ENCODE data around the gene MRPL53. TPM values are rescaled to one million over a fixed set of nuclear protein-coding genes. Genes with fewer than 3 reads are reported as not detected.

Gene MRPL53
- total and polyA plus RNA-seq, 2 of the 13 experiments (the other 11 are each of a cell fraction or from before 2014, with no cell fraction given) = 34.3 to 51.9 TPM

DNA sequence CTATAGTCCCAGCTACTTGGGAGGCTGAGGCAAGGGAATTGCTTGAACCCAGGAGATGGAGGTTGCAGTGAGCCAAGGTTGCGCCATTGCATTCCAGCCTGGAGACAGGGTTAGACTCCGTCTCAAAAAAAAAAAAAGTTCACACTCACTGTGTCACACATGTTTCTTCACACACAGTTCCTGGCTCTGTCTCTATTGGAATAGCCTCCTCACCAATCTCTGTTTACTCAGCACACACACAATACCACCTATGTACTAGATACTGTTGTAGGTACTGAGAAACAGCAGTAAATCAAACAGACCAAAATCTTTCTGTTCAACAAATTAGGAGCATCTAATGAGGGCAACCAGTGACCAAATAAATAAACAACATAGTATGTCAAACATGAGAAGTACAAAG lies 13.7 kb upstream of the MRPL53 start (continued):
- TF ChIP-seq CEBPB (IDR thresholded peaks at IDR 0.05; ENCODE audit: borderline replicate concordance, low read depth, low read length) = peak; percentile 35; the same call in 1 of the 2 replicates
- TF ChIP-seq ZMYM3 (CRISPR knock-in tag; IDR thresholded peaks at IDR 0.05) = no peak
- no peak for TF ChIP-seq CENPT (CRISPR knock-in tag; IDR thresholded peaks at IDR 0.05; ENCODE audit: low read depth)
- no peak for TF ChIP-seq AHR (CRISPR knock-in tag; IDR thresholded peaks at IDR 0.05)
- no peak for TF ChIP-seq AKAP8 (CRISPR knock-in tag; IDR thresholded peaks at IDR 0.05)
- no peak for TF ChIP-seq ZNF546 (CRISPR knock-in tag; conservative IDR thresholded peaks at IDR 0.05)
- peak; percentile 65; the same call in 1 of the 2 replicates for TF ChIP-seq NR2C2 (CRISPR knock-in tag; IDR thresholded peaks at IDR 0.05; ENCODE audit: borderline replicate concordance)
- no peak for TF ChIP-seq ZNF816 (CRISPR knock-in tag; IDR thresholded peaks at IDR 0.05; ENCODE audit: borderline replicate concordance)
- TF ChIP-seq, protein P1, sequence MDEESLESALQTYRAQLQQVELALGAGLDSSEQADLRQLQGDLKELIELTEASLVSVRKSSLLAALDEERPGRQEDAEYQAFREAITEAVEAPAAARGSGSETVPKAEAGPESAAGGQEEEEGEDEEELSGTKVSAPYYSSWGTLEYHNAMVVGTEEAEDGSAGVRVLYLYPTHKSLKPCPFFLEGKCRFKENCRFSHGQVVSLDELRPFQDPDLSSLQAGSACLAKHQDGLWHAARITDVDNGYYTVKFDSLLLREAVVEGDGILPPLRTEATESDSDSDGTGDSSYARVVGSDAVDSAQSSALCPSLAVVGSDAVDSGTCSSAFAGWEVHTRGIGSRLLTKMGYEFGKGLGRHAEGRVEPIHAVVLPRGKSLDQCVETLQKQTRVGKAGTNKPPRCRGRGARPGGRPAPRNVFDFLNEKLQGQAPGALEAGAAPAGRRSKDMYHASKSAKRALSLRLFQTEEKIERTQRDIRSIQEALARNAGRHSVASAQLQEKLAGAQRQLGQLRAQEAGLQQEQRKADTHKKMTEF (CRISPR knock-in tag; IDR thresholded peaks at IDR 0.05) = 0 out of 2 replicates have a peak, but pooled peaks have one; percentile 18
- TF ChIP-seq AGO2 (optimal IDR thresholded peaks at IDR 0.05; ENCODE audit: low read depth, low read length) = no peak
- TF ChIP-seq, protein P2, sequence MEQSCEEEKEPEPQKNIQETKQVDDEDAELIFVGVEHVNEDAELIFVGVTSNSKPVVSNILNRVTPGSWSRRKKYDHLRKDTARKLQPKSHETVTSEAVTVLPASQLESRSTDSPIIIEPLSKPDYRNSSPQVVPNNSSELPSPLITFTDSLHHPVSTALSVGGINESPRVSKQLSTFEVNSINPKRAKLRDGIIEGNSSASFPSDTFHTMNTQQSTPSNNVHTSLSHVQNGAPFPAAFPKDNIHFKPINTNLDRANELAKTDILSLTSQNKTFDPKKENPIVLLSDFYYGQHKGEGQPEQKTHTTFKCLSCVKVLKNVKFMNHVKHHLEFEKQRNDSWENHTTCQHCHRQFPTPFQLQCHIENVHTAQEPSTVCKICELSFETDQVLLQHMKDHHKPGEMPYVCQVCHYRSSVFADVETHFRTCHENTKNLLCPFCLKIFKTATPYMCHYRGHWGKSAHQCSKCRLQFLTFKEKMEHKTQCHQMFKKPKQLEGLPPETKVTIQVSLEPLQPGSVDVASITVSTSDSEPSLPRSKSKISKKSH (CRISPR knock-in tag; IDR thresholded peaks at IDR 0.05; ENCODE audit: borderline replicate concordance) = no peak
- TF ChIP-seq FOXK2 (IDR thresholded peaks at IDR 0.05) = peak; percentile 46; the same call in 1 of the 2 replicates
- no peak for TF ChIP-seq PCBP1 (IDR thresholded peaks at IDR 0.05; ENCODE audit: borderline replicate concordance, low read depth, low read length)
- TF ChIP-seq ZNF761 (CRISPR knock-in tag; conservative IDR thresholded peaks at IDR 0.05) = peak; percentile 60; the same call in 1 of the 2 replicates
- TF ChIP-seq, protein P3, sequence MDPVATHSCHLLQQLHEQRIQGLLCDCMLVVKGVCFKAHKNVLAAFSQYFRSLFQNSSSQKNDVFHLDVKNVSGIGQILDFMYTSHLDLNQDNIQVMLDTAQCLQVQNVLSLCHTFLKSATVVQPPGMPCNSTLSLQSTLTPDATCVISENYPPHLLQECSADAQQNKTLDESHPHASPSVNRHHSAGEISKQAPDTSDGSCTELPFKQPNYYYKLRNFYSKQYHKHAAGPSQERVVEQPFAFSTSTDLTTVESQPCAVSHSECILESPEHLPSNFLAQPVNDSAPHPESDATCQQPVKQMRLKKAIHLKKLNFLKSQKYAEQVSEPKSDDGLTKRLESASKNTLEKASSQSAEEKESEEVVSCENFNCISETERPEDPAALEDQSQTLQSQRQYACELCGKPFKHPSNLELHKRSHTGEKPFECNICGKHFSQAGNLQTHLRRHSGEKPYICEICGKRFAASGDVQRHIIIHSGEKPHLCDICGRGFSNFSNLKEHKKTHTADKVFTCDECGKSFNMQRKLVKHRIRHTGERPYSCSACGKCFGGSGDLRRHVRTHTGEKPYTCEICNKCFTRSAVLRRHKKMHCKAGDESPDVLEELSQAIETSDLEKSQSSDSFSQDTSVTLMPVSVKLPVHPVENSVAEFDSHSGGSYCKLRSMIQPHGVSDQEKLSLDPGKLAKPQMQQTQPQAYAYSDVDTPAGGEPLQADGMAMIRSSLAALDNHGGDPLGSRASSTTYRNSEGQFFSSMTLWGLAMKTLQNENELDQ (CRISPR knock-in tag; IDR thresholded peaks at IDR 0.05; ENCODE audit: borderline replicate concordance) = no peak
- peak; percentile 21; the same call in 1 of the 2 replicates for TF ChIP-seq CHD4 (IDR thresholded peaks at IDR 0.05; ENCODE audit: borderline replicate concordance, low read length)
- TF ChIP-seq, protein P4, sequence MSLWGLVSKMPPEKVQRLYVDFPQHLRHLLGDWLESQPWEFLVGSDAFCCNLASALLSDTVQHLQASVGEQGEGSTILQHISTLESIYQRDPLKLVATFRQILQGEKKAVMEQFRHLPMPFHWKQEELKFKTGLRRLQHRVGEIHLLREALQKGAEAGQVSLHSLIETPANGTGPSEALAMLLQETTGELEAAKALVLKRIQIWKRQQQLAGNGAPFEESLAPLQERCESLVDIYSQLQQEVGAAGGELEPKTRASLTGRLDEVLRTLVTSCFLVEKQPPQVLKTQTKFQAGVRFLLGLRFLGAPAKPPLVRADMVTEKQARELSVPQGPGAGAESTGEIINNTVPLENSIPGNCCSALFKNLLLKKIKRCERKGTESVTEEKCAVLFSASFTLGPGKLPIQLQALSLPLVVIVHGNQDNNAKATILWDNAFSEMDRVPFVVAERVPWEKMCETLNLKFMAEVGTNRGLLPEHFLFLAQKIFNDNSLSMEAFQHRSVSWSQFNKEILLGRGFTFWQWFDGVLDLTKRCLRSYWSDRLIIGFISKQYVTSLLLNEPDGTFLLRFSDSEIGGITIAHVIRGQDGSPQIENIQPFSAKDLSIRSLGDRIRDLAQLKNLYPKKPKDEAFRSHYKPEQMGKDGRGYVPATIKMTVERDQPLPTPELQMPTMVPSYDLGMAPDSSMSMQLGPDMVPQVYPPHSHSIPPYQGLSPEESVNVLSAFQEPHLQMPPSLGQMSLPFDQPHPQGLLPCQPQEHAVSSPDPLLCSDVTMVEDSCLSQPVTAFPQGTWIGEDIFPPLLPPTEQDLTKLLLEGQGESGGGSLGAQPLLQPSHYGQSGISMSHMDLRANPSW (CRISPR knock-in tag; IDR thresholded peaks at IDR 0.05; ENCODE audit: borderline replicate concordance) = no peak
- TF ChIP-seq, protein P5, sequence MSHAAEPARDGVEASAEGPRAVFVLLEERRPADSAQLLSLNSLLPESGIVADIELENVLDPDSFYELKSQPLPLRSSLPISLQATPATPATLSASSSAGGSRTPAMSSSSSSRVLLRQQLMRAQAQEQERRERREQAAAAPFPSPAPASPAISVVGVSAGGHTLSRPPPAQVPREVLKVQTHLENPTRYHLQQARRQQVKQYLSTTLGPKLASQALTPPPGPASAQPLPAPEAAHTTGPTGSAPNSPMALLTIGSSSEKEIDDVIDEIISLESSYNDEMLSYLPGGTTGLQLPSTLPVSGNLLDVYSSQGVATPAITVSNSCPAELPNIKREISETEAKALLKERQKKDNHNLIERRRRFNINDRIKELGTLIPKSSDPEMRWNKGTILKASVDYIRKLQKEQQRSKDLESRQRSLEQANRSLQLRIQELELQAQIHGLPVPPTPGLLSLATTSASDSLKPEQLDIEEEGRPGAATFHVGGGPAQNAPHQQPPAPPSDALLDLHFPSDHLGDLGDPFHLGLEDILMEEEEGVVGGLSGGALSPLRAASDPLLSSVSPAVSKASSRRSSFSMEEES (CRISPR knock-in tag; IDR thresholded peaks at IDR 0.05) = 0 out of 2 replicates have a peak, but pooled peaks have one; percentile 15
- TF ChIP-seq ZFP41 (CRISPR knock-in tag; IDR thresholded peaks at IDR 0.05; ENCODE audit: borderline replicate concordance) = no peak
- TF ChIP-seq ZNF224 (CRISPR knock-in tag; IDR thresholded peaks at IDR 0.05) = no peak
- peak; percentile 65 for TF ChIP-seq GATAD2A (CRISPR knock-in tag; IDR thresholded peaks at IDR 0.05)

Data from HepG2 (cell line).